Hepatocyte (in vitro differentiated cells): Measurements from ENCODE around the gene KCNJ2. TPM values are rescaled to one million over a fixed set of nuclear protein-coding genes. Genes with fewer than 3 reads are reported as not detected.

Experiments used
- DNase-seq: peaks from one replicate; pipeline ENCODE4 v3.0.0-alpha.2; 2016; ENCODE audit warnings: low spot score
- H2AFZ ChIP-seq: fragments of 200-600 bp; sonication (generic); 2 replicates; pipeline ENCODE4 v1.6.0; 2016; ENCODE audit warnings: antibody characterized with exemption, mild to moderate bottlenecking
- H3K27ac ChIP-seq: fragments of 200-600 bp; sonication (generic); 2 replicates; pipeline ENCODE4 v1.5.1; 2016; ENCODE audit warnings: mild to moderate bottlenecking
- H3K27me3 ChIP-seq: fragments of 200-600 bp; sonication (generic); 2 replicates; pipeline ENCODE4 v1.6.1; 2016
- H3K36me3 ChIP-seq: fragments of 200-600 bp; sonication (generic); replicated peaks from 2 replicates; pipeline ENCODE4 v1.5.1; 2016; ENCODE audit warnings: low read depth; ENCODE audit not compliant: insufficient read depth
- H3K4me1 ChIP-seq: fragments of 200-600 bp; sonication (generic); 2 replicates; pipeline ENCODE4 v1.5.1; 2016; ENCODE audit warnings: mild to moderate bottlenecking, moderate library complexity; ENCODE audit not compliant: insufficient read depth
- H3K4me2 ChIP-seq: fragments of 200-600 bp; sonication (generic); 2 replicates; pipeline ENCODE4 v1.6.0; 2016
- H3K4me3 ChIP-seq: fragments of 200-600 bp; sonication (generic); 2 replicates; pipeline ENCODE4 v1.5.1; 2016; ENCODE audit warnings: mild to moderate bottlenecking
- H3K79me2 ChIP-seq: fragments of 200-600 bp; sonication (generic); 2 replicates; pipeline ENCODE4 v1.6.0; 2017; ENCODE audit warnings: mild to moderate bottlenecking
- H3K9me2 ChIP-seq: fragments of 200-600 bp; sonication (generic); replicated peaks from 2 replicates; pipeline ENCODE4 v1.6.0; 2017; ENCODE audit warnings: mild to moderate bottlenecking; ENCODE audit not compliant: insufficient read depth
- H3K9me3 ChIP-seq: fragments of 200-600 bp; sonication (generic); 2 replicates; pipeline ENCODE4 v1.5.1; 2016; ENCODE audit warnings: low read depth, mild to moderate bottlenecking
- H4K20me1 ChIP-seq: fragments of 200-600 bp; sonication (generic); 2 replicates; pipeline ENCODE4 v1.6.0; 2016; ENCODE audit warnings: mild to moderate bottlenecking; ENCODE audit not compliant: insufficient read depth, poor library complexity, severe bottlenecking
- CTCF ChIP-seq: fragments of 200-600 bp; sonication (generic); IDR thresholded peaks from 2 replicates; pipeline ENCODE4 v1.5.1; 2016; ENCODE audit warnings: antibody characterized with exemption, mild to moderate bottlenecking; ENCODE audit not compliant: poor library complexity
- EZH2 ChIP-seq: fragments of 200-600 bp; sonication (generic); IDR thresholded peaks from 2 replicates; pipeline ENCODE4 v1.6.1; 2016; ENCODE audit warnings: antibody characterized with exemption, mild to moderate bottlenecking, borderline replicate concordance
- EZH2phosphoT487 ChIP-seq: fragments of 200-600 bp; sonication (generic); IDR thresholded peaks from one replicate; pipeline ENCODE4 v1.6.1; 2018; ENCODE audit warnings: antibody characterized with exemption, mild to moderate bottlenecking, low read depth, moderate library complexity; ENCODE audit not compliant: unreplicated experiment, severe bottlenecking
- WGBS: methylation state at CpG from one replicate; pipeline ENCODE4 v1.1.6; 2016; ENCODE audit warnings: low lambda C conversion rate; ENCODE audit errors: missing lambda C conversion rate; 5-methylcytosine and 5-hydroxymethylcytosine counted together
- polyA plus RNA-seq: library from polyadenylated mRNA; unstranded; fragments of >200 nt; fragmentation: Nextera tagmentation; extraction: Ambion mirVana; gene quantifications from 2 replicates; pipeline ENCODE4 v1.2.1, GENCODE V29; 2016
- total RNA-seq: library from RNA; depleted of rRNA; stranded (reverse); fragments of >200 nt; gene quantifications from 2 replicates; pipeline ENCODE4 v1.2.3, GENCODE V29; 2014

The KCNJ2 gene
- total and polyA plus RNA-seq, 2 experiments from 2014 or later: 1.0 to 3.0 TPM

DNA sequence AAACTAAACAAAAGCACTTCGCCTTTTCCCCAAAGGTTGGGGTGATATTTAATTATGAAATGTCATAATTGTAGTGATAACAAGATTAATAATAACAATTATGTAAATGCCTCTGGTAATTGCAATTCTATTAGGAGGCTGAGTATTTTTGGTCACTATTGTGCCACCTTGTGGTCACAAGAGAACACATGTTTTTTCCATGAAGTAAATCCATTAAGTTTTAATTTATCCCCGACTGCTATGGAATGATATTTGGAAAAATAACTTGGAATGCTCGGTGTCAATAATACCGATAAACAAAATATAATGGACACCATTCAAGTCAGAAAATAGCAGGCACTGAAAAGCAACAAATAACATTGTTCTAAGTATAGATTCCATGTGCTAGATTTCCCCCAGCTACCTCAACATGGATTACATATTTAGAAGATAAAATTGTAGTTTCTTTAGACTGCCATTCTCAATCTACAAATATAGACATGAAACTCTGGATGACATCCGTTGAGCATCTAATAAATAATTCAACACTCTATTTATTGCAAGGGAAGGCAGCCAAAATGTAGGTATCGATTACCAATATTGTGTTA lies 25.0 kb upstream of the KCNJ2 start:
- Histone ChIP-seq H3K27me3 (no peaks in the 10 kb centered on the region), H3K9me3 (no peaks in the 10 kb centered on the region), H3K9me2 (no peaks in the 10 kb centered on the region), H3K27ac (no peak overlapping the region), H2AFZ (no peak overlapping the region), H3K79me2 (no peaks in the 10 kb centered on the region), H3K4me3 (no peak overlapping the region), H3K36me3 (no peaks in the 10 kb centered on the region), H4K20me1 (no peaks in the 10 kb centered on the region), H3K4me1 (no peaks in the 10 kb centered on the region), H3K4me2 (no peak overlapping the region)
- peak; percentile 82 for TF ChIP-seq CTCF
- no peak for TF ChIP-seq EZH2phosphoT487
- TF ChIP-seq EZH2: no peak
- 36% methylated on average over 6 of the region's 6 CpGs for WGBS
- DNase-seq: peak; percentile 40

- Histone ChIP-seq H3K79me2 (no peaks in the 10 kb centered on the region), H4K20me1 (no peaks in the 10 kb centered on the region), H3K4me2 (no peak overlapping the region), H2AFZ (no peak overlapping the region), H3K9me2 (no peaks in the 10 kb centered on the region), H3K4me1 (no peaks in the 10 kb centered on the region), H3K4me3 (no peak overlapping the region), H3K27me3 (no peaks in the 10 kb centered on the region), H3K9me3 (no peaks in the 10 kb centered on the region), H3K27ac (no peak overlapping the region), H3K36me3 (no peaks in the 10 kb centered on the region)
- DNase-seq: no peak
- TF ChIP-seq CTCF: no peak
- no peak for TF ChIP-seq EZH2phosphoT487
- TF ChIP-seq EZH2: no peak
- WGBS: 97% methylated on average over 3 of the region's 3 CpGs
These were observed 16.1 kb upstream of the KCNJ2 start for GRCh38 chr17:70153210-70153609.

- Histone ChIP-seq H3K4me1 (no peaks in the 10 kb centered on the region), H2AFZ (no peak overlapping the region), H3K79me2 (no peaks in the 10 kb centered on the region), H3K27ac (no peak overlapping the region), H3K27me3 (no peaks in the 10 kb centered on the region), H3K36me3 (no peaks in the 10 kb centered on the region), H3K4me3 (no peak overlapping the region), H3K4me2 (no peak overlapping the region), H3K9me2 (no peaks in the 10 kb centered on the region), H4K20me1 (no peaks in the 10 kb centered on the region), H3K9me3 (no peaks in the 10 kb centered on the region)
- TF ChIP-seq EZH2phosphoT487 (no peak), EZH2 (no peak)
- DNase-seq: no peak
- WGBS: 92% methylated on average over 4 of the region's 4 CpGs
These were observed 12.2 kb upstream of the KCNJ2 start for GRCh38 chr17:70157151-70157550.

DNA sequence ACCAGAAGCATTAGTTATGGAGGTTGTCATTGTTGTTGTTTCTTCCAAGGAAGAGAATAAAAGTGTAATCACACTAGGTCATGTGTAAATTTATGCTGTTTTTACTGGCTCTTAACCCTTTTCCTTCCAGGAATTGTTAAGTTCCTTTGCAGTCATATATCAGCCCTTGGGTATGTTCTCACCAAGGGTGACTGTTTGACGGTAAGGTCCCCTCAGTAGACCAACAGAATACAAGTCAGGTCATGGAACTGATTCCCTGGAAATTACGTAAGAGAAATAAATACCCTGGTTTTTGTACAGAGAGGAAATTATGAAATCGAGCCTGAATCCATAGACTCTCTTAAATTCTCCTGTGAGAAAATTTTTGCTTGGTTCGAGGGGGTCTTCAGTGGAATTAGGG lies 11.2 kb upstream of the KCNJ2 start:
- Histone ChIP-seq H3K27ac (no peak overlapping the region), H3K4me3 (no peak overlapping the region), H4K20me1 (no peaks in the 10 kb centered on the region), H3K36me3 (no peaks in the 10 kb centered on the region), H3K9me3 (no peaks in the 10 kb centered on the region), H3K4me2 (no peak overlapping the region), H3K79me2 (no peaks in the 10 kb centered on the region), H3K9me2 (no peaks in the 10 kb centered on the region), H2AFZ (no peak overlapping the region), H3K27me3 (no peaks in the 10 kb centered on the region), H3K4me1 (no peaks in the 10 kb centered on the region)
- WGBS: 90% methylated on average over 4 of the region's 4 CpGs
- DNase-seq: no peak
- TF ChIP-seq EZH2 (no peak), CTCF (no peak), EZH2phosphoT487 (no peak)
